BLaER1 (cell line): ENCODE results near the gene RAB24.

Source experiments
- H3K27ac ChIP-seq: shearing (Covaris generic); formaldehyde crosslinking; 2 replicates; pipeline ENCODE4 v1.8.1; 2022
- H3K27me3 ChIP-seq: shearing (Covaris generic); formaldehyde crosslinking; 2 replicates; pipeline ENCODE4 v1.8.1; 2022
- H3K36me3 ChIP-seq: shearing (Covaris generic); formaldehyde crosslinking; 2 replicates; pipeline ENCODE4 v1.8.1; 2022
- H3K4me1 ChIP-seq: shearing (Covaris generic); formaldehyde crosslinking; 2 replicates; pipeline ENCODE4 v1.8.1; 2022
- H3K4me2 ChIP-seq: shearing (Covaris generic); formaldehyde crosslinking; 2 replicates; pipeline ENCODE4 v1.8.1; 2022
- H3K4me3 ChIP-seq: shearing (Covaris generic); formaldehyde crosslinking; 2 replicates; pipeline ENCODE4 v1.8.1; 2022
- H3K9ac ChIP-seq: shearing (Covaris generic); formaldehyde crosslinking; 2 replicates; pipeline ENCODE4 v1.8.1; 2022
- H3K9me3 ChIP-seq: shearing (Covaris generic); formaldehyde crosslinking; 2 replicates; pipeline ENCODE4 v1.8.1; 2022
- H4K20me1 ChIP-seq: shearing (Covaris generic); formaldehyde crosslinking; 2 replicates; pipeline ENCODE4 v1.8.1; 2022
- Cebpa-rat ChIP-seq: shearing (Covaris generic); IDR thresholded peaks from 2 replicates; pipeline ENCODE4 v1.8.1; 2022

The RAB24 gene

DNA sequence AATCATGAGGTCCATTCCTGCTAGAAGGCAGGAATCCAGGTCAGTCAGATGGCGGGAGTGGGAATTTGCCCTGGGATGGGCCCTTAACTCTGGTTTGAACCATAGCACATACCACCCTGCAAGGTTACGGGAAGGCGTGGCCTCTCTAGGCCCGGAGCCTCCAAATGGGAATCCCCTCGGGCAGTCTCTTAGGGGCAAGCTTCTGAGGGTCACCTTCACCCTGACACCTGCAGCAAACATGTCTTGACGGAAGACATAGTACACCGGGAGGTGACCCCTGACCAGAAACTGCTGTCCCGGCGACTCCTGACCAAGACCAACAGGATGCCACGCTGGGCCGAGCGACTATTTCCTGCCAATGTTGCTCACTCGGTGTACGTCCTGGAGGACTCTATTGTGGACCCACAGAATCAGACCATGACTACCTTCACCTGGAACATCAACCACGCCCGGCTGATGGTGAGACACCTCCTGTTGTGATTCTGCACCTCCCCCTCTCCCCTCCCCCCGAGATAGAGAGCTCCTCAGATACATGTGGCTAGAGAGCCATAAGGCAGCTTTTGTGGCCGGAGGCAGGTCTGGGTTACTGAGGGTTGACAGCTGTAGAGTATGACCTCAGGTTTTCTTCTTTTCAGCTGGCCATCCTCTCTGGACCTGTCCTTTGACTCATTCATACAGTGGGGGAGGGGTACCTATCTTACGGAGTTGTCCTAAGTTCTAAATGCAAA is 1.0 kb upstream of the RAB24 start:
- Histone ChIP-seq H3K9ac (peak overlapping the region; percentile 92), H3K27me3 (no peaks in the 10 kb centered on the region), H3K4me1 (peaks cover 84% of the 10 kb centered on the region), H3K4me2 (peak overlapping the region; percentile 100), H3K9me3 (no peaks in the 10 kb centered on the region), H3K4me3 (peak overlapping the region; percentile 89), H3K27ac (peak overlapping the region; percentile 94), H4K20me1 (peaks cover 76% of the 10 kb centered on the region), H3K36me3 (peaks cover 57% of the 10 kb centered on the region)
- TF ChIP-seq Cebpa-rat, result no peak

DNA sequence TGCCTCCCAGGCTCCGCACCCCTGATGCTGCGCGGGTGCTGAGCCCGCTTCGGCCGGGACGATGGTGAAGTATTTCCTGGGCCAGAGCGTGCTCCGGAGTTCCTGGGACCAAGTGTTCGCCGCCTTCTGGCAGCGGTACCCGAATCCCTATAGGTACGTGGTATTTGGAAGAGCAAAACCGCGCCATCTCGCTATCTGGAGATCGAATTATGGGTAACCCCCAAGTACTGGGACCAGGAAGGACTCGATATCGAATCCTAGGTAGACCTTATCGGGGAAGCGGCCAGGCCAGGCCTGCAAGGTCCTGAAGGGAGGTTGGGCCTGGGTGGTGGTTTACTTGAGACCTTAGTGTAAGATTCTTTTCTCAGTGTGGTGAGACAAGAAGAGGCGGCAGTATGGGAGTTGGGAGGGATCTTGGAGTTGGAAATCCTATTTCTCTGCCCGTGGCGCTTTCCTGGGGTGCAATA is 439 bp upstream of the RAB24 start:
- Histone ChIP-seq H3K4me2 (peak overlapping the region; percentile 100), H3K27me3 (no peaks in the 10 kb centered on the region), H3K4me1 (peaks cover 84% of the 10 kb centered on the region), H4K20me1 (peaks cover 76% of the 10 kb centered on the region), H3K9me3 (no peaks in the 10 kb centered on the region), H3K4me3 (peak overlapping the region; percentile 89), H3K36me3 (peaks cover 55% of the 10 kb centered on the region), H3K27ac (peak overlapping the region; percentile 94), H3K9ac (peak overlapping the region; percentile 92)
- no peak for TF ChIP-seq Cebpa-rat

- no peak for TF ChIP-seq Cebpa-rat
- H3K36me3 ChIP-seq, result peaks cover 58% of the 10 kb centered on the region
- H3K27me3 ChIP-seq, result no peaks in the 10 kb centered on the region
- peak overlapping the region; percentile 100 for H3K4me2 ChIP-seq
- H3K27ac ChIP-seq, result peak overlapping the region; percentile 94
- H3K9me3 ChIP-seq, result no peaks in the 10 kb centered on the region
- peak overlapping the region; percentile 92 for H3K9ac ChIP-seq
- peaks cover 84% of the 10 kb centered on the region for H3K4me1 ChIP-seq
- H4K20me1 ChIP-seq, result peaks cover 77% of the 10 kb centered on the region
- H3K4me3 ChIP-seq, result peak overlapping the region; percentile 89
Observed at GRCh38 chr5:177302354-177303110, 987 bp downstream of the RAB24 start.

GRCh38 chr5:177301503-177302165 is 1.9 kb downstream of the RAB24 start:
- Histone ChIP-seq H4K20me1 (peaks cover 69% of the 10 kb centered on the region), H3K36me3 (peaks cover 53% of the 10 kb centered on the region), H3K4me1 (peaks cover 84% of the 10 kb centered on the region), H3K27me3 (no peaks in the 10 kb centered on the region), H3K4me2 (peak overlapping the region; percentile 100), H3K27ac (peak overlapping the region; percentile 65), H3K4me3 (peak overlapping the region; percentile 89), H3K9me3 (no peaks in the 10 kb centered on the region), H3K9ac (peak overlapping the region; percentile 92; the same call in 1 of the 2 replicates)
- no peak for TF ChIP-seq Cebpa-rat

DNA sequence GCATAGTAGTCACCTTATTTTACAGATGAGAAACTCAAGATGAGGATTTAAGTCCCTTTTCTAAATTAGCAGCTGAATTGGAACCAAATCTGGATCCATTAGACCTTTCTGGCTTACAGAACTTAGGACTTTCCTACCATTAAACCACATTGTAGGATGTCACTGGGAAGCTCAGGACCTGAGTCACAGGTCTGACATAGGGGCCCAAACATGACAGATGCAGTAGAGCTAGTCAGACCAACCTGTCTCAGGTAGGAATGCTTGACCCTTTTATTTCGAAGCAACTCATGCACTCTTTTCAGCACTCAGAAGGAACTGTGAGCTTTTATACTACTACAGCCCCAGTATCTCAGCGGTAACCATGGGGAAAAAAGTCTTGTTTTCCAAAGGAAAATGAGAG is 2.6 kb downstream of the RAB24 start:
- Histone ChIP-seq H4K20me1 (peaks cover 69% of the 10 kb centered on the region), H3K4me3 (peak overlapping the region; percentile 33), H3K27me3 (no peaks in the 10 kb centered on the region), H3K9me3 (no peaks in the 10 kb centered on the region), H3K27ac (peak overlapping the region; percentile 65), H3K36me3 (peaks cover 53% of the 10 kb centered on the region), H3K4me1 (peaks cover 84% of the 10 kb centered on the region), H3K4me2 (peak overlapping the region; percentile 100), H3K9ac (peak overlapping the region; percentile 13; the same call in 1 of the 2 replicates)
- TF ChIP-seq Cebpa-rat, result no peak

DNA sequence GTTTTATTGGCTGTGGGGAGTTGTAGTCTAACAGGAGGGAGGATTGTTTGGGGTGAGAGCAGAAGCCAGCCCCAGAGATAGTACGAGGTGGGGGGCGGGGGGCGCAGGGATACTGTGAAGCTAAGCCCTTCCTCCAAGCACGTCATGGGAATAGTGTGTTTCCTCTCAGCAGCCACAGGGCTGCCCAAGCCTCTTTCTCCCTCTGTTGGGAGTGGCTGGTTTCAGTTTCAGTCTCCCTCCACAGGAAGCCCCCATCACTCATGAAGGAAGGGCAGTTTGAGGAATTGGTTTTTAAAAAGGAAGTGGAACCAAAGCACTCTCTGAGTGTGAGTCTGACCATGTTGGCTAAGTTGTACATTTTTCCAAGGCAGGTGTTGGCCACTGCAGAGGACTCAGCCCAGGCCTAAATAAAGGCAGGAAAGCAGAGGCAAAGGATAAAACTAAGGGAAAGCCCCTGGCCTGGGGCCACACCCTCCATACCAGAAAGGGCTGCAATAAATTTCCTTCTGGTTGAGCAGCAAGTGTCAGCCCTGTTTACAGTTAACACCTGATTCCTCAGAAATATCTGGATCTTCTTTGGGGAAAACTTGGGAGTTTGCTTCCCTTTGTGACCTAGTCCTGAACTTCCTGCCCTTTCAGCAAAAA is 3.2 kb downstream of the RAB24 start:
- peaks cover 53% of the 10 kb centered on the region for H3K36me3 ChIP-seq
- no peak for TF ChIP-seq Cebpa-rat
- H3K27ac ChIP-seq, result peak overlapping the region; percentile 65
- peaks cover 63% of the 10 kb centered on the region for H4K20me1 ChIP-seq
- peak overlapping the region; percentile 39; the same call in 1 of the 2 replicates for H3K9ac ChIP-seq
- H3K4me1 ChIP-seq, result peaks cover 84% of the 10 kb centered on the region
- H3K27me3 ChIP-seq, result no peaks in the 10 kb centered on the region
- H3K4me2 ChIP-seq, result peak overlapping the region; percentile 100
- no peaks in the 10 kb centered on the region for H3K9me3 ChIP-seq
- H3K4me3 ChIP-seq, result peak overlapping the region; percentile 33

DNA sequence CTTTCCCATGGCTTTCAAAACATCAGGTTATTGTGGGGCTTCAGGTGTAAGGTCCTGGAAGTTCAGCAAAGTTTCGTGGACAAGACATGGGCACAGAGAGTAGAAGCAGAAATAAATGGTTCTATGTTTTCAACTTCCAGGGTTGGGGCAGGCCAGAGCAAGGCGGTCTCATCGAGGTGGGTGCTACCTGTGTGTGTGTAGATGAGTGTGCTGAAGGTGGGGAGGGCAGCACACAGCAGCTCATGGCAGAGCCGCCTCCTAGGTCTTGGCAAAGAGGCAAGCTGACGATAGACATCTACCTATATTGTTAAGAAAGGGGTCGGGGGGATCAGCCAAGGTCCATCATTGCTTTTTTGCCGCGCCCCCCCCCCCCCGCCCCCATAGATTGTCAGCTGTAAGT is 3.8 kb downstream of the RAB24 start:
- no peak for TF ChIP-seq Cebpa-rat
- peaks cover 57% of the 10 kb centered on the region for H4K20me1 ChIP-seq
- no peak overlapping the region for H3K4me3 ChIP-seq
- peak overlapping the region; percentile 57 for H3K27ac ChIP-seq
- H3K4me2 ChIP-seq, result peak overlapping the region; percentile 100
- H3K36me3 ChIP-seq, result peaks cover 53% of the 10 kb centered on the region
- peak overlapping the region; percentile 45; the same call in 1 of the 2 replicates for H3K9ac ChIP-seq
- H3K9me3 ChIP-seq, result no peaks in the 10 kb centered on the region
- no peaks in the 10 kb centered on the region for H3K27me3 ChIP-seq
- H3K4me1 ChIP-seq, result peaks cover 84% of the 10 kb centered on the region

- TF ChIP-seq Cebpa-rat, result no peak
- peak overlapping the region; percentile 100; the same call in 1 of the 2 replicates for H3K4me2 ChIP-seq
- H3K4me1 ChIP-seq, result peaks cover 85% of the 10 kb centered on the region
- no peak overlapping the region for H3K4me3 ChIP-seq
- no peaks in the 10 kb centered on the region for H3K27me3 ChIP-seq
- peaks cover 69% of the 10 kb centered on the region for H3K36me3 ChIP-seq
- H3K9ac ChIP-seq, result no peak overlapping the region
- peaks cover 50% of the 10 kb centered on the region for H4K20me1 ChIP-seq
- H3K9me3 ChIP-seq, result no peaks in the 10 kb centered on the region
- no peak overlapping the region for H3K27ac ChIP-seq
Observed at GRCh38 chr5:177297922-177298321, 5.6 kb downstream of the RAB24 start.

DNA sequence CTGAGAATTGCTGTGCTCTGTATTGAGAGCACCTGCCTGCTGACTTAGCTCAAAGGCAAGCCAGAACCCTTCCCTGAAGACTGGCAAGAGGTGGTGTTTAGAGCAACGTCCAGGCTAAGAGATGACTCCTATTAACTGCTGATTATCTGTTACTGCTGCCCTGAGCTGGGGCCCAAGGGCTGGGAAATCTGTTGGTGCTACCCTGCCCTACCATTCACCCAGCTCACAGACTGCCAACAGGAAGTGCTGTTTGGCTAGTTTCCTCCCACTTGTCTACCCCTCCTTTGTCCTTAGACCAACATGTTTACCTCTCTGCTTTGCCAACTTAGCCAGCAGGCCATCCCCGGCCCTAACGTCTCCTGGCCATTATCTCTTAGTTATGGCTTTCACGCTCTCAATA is 6.9 kb downstream of the RAB24 start:
- Histone ChIP-seq H4K20me1 (peaks cover 42% of the 10 kb centered on the region), H3K4me1 (peaks cover 75% of the 10 kb centered on the region), H3K27me3 (no peaks in the 10 kb centered on the region), H3K4me2 (peak overlapping the region; percentile 100), H3K9ac (peak overlapping the region; percentile 49), H3K27ac (peak overlapping the region; percentile 61), H3K9me3 (no peaks in the 10 kb centered on the region), H3K36me3 (peaks cover 76% of the 10 kb centered on the region), H3K4me3 (peak overlapping the region; percentile 8; the same call in 1 of the 2 replicates)
- TF ChIP-seq Cebpa-rat, result no peak
